ENCODE data around the gene POLR2F.

Gene POLR2F

DNA sequence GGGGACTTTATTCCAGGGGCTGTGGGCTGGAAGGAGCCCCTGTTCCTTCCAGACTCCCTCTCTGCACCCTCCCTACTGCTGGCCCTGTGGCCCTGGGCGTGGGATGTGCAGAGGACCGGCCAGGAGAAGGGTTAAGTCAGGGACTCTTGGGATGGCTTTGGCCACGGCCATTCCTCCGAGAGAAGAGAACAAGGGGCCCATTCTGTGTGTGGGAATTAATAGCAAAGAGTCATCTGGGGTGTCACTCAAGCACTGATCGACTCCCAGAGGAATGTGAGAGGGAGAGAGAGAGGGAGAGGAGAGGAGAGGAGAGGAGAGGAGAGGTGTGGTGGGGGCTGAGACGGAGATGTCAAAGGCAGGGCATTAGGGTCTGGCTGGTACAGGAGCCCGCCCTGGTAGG, 45.0 kb downstream of the POLR2F start:
- TF ChIP-seq EZH2phosphoT487 (IDR thresholded peaks at IDR 0.05; ENCODE audit: borderline replicate concordance, low read length) = no peak
- TF ChIP-seq, protein P1, sequence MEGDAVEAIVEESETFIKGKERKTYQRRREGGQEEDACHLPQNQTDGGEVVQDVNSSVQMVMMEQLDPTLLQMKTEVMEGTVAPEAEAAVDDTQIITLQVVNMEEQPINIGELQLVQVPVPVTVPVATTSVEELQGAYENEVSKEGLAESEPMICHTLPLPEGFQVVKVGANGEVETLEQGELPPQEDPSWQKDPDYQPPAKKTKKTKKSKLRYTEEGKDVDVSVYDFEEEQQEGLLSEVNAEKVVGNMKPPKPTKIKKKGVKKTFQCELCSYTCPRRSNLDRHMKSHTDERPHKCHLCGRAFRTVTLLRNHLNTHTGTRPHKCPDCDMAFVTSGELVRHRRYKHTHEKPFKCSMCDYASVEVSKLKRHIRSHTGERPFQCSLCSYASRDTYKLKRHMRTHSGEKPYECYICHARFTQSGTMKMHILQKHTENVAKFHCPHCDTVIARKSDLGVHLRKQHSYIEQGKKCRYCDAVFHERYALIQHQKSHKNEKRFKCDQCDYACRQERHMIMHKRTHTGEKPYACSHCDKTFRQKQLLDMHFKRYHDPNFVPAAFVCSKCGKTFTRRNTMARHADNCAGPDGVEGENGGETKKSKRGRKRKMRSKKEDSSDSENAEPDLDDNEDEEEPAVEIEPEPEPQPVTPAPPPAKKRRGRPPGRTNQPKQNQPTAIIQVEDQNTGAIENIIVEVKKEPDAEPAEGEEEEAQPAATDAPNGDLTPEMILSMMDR (IDR thresholded peaks at IDR 0.05; ENCODE audit: low read depth, low read length, poor library complexity, severe bottlenecking) = no peak
- Histone ChIP-seq H3K36me3 (ENCODE audit: control insufficient read depth, low read length) (no peaks in the 10 kb centered on the region), H3K9me2 (replicated peaks; ENCODE audit: control insufficient read depth, low read length) (no peaks in the 10 kb centered on the region), H3K9me3 (ENCODE audit: control insufficient read depth, insufficient read depth, low read length) (no peaks in the 10 kb centered on the region), H4K20me1 (ENCODE audit: control insufficient read depth, insufficient read depth, low read depth, low read length) (no peaks in the 10 kb centered on the region), H3K4me2 (ENCODE audit: low read length) (no peak overlapping the region), H3F3A (ENCODE audit: control insufficient read depth, insufficient read depth) (no peaks in the 10 kb centered on the region), H3K4me1 (ENCODE audit: control insufficient read depth, low read length) (peaks cover 7% of the 10 kb centered on the region), H3K79me2 (ENCODE audit: control insufficient read depth, low read length) (no peaks in the 10 kb centered on the region), H3K27ac (ENCODE audit: low read depth, low read length) (no peak overlapping the region), H3K4me3 (ENCODE audit: low read length) (no peak overlapping the region), H3K27me3 (ENCODE audit: control insufficient read depth, low read length) (peaks cover 7% of the 10 kb centered on the region; the same call in 1 of the 2 replicates)

DNA sequence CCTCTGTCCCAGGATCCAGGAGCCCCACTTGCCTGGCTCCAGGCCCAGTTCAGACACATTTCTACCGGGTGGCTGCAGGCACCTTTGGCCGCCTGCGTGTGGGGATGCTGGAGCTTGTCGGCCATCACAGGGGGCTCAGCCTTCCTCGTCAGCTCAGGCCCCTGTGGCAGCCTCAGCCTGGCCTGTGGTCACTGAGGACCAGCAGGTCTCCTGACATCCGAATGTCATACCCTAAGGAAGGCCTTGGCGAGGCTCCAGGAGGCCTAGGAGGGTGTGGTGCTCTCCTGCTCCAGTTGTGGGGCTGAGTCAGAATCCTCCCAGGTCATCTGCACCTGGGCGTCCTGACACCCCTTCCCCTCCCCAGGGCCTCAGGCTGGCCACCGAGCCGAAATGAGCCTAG, 45.7 kb downstream of the POLR2F start:
- Histone ChIP-seq H3K79me2 (ENCODE audit: control insufficient read depth, low read length) (no peaks in the 10 kb centered on the region), H3K27me3 (ENCODE audit: control insufficient read depth, low read length) (peaks cover 7% of the 10 kb centered on the region; the same call in 1 of the 2 replicates), H3K4me3 (ENCODE audit: low read length) (no peak overlapping the region), H3K9me2 (replicated peaks; ENCODE audit: control insufficient read depth, low read length) (no peaks in the 10 kb centered on the region), H3F3A (ENCODE audit: control insufficient read depth, insufficient read depth) (no peaks in the 10 kb centered on the region), H3K4me2 (ENCODE audit: low read length) (no peak overlapping the region), H3K27ac (ENCODE audit: low read depth, low read length) (no peak overlapping the region), H3K4me1 (ENCODE audit: control insufficient read depth, low read length) (peaks cover 7% of the 10 kb centered on the region), H3K9me3 (ENCODE audit: control insufficient read depth, insufficient read depth, low read length) (no peaks in the 10 kb centered on the region), H4K20me1 (ENCODE audit: control insufficient read depth, insufficient read depth, low read depth, low read length) (no peaks in the 10 kb centered on the region), H3K36me3 (ENCODE audit: control insufficient read depth, low read length) (no peaks in the 10 kb centered on the region)
- TF ChIP-seq, protein P1 (IDR thresholded peaks at IDR 0.05; ENCODE audit: low read depth, low read length, poor library complexity, severe bottlenecking) = no peak
- TF ChIP-seq EZH2phosphoT487 (IDR thresholded peaks at IDR 0.05; ENCODE audit: borderline replicate concordance, low read length) = no peak

DNA sequence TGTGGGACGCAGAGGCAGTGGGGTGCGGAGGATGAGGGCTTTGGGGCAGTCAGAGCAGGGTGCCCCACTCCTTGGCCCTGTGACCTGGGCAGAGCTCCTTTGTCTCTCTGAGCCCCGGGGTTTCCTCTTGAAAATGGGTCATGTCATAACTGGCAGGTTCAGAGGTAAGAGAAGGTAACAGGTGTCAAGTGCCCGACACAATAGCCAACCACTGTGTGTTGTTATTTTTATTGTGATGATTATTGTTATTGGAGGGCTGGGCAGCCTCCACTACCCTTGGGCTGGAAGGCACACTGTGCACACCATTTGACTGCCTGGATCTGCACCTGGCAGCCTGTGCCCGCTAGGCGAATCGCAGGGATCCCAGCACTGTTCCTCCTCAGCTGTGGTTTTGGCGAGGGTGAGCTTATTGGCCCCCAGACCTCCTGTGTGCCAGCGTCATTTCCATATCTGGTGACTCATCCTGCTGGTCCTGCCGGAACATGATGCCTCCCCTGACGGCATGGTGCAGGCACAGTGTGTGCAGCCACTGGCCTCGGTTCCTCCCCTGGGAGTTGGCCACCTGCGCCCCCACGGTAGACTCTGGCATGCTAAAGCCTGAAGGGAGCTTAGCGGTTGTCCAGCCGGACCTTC, 46.3 kb downstream of the POLR2F start:
- Histone ChIP-seq H3K36me3 (ENCODE audit: control insufficient read depth, low read length) (no peaks in the 10 kb centered on the region), H3K4me3 (ENCODE audit: low read length) (no peak overlapping the region), H4K20me1 (ENCODE audit: control insufficient read depth, insufficient read depth, low read depth, low read length) (no peaks in the 10 kb centered on the region), H3K9me2 (replicated peaks; ENCODE audit: control insufficient read depth, low read length) (no peaks in the 10 kb centered on the region), H3F3A (ENCODE audit: control insufficient read depth, insufficient read depth) (no peaks in the 10 kb centered on the region), H3K79me2 (ENCODE audit: control insufficient read depth, low read length) (no peaks in the 10 kb centered on the region), H3K4me2 (ENCODE audit: low read length) (no peak overlapping the region), H3K4me1 (ENCODE audit: control insufficient read depth, low read length) (peaks cover 7% of the 10 kb centered on the region), H3K27ac (ENCODE audit: low read depth, low read length) (no peak overlapping the region), H3K9me3 (ENCODE audit: control insufficient read depth, insufficient read depth, low read length) (no peaks in the 10 kb centered on the region), H3K27me3 (ENCODE audit: control insufficient read depth, low read length) (peaks cover 7% of the 10 kb centered on the region; the same call in 1 of the 2 replicates)
- TF ChIP-seq, protein P1 (IDR thresholded peaks at IDR 0.05; ENCODE audit: low read depth, low read length, poor library complexity, severe bottlenecking) = no peak
- no peak for TF ChIP-seq EZH2phosphoT487 (IDR thresholded peaks at IDR 0.05; ENCODE audit: borderline replicate concordance, low read length)

Data from DOHH2 (cell line).